Vagina (tissue), 2 donors: Measurements from ENCODE around the gene CACNA1C. TPM values are rescaled to one million over a fixed set of nuclear protein-coding genes. Genes with fewer than 3 reads are reported as not detected.

Experiments used
- DNase-seq, 2 donors: peaks; one replicate each; pipeline ENCODE4 v3.0.0-alpha.2; 2017; ENCODE audit errors: extremely low spot score in 2 of 2
- H3K27ac ChIP-seq: fragments of 200-600 bp; sonication (generic); one replicate; pipeline ENCODE4 v1.5.1; 2019
- H3K27me3 ChIP-seq: fragments of 200-600 bp; sonication (generic); one replicate; pipeline ENCODE4 v1.5.1; 2019
- H3K36me3 ChIP-seq, 2 donors: fragments of 200-600 bp; sonication (generic); one replicate each; pipeline ENCODE4 v1.5.1; 2017 to 2019
- H3K4me1 ChIP-seq: fragments of 200-600 bp; sonication (generic); one replicate; pipeline ENCODE4 v1.5.1; 2019
- H3K4me3 ChIP-seq, 2 donors: fragments of 200-600 bp; sonication (generic); 1 replicate in 1 of 2; 2 replicates in 1 of 2; pipeline ENCODE4 v1.5.1; 2016 to 2019
- H3K9me3 ChIP-seq: fragments of 200-600 bp; sonication (generic); one replicate; pipeline ENCODE4 v1.5.1; 2019
- POLR2A ChIP-seq, 2 donors: fragments of 450-650 bp; IDR thresholded peaks; one replicate each; pipeline ENCODE4 v1.6.1; 2017; ENCODE audit warnings: antibody characterized with exemption in 2 of 2, mild to moderate bottlenecking in 2 of 2, moderate library complexity in 2 of 2
- POLR2AphosphoS5 ChIP-seq, 2 donors: sonication (generic); formaldehyde crosslinking; IDR thresholded peaks; one replicate each; pipeline ENCODE4 v1.9.0; 2017; ENCODE audit warnings: antibody characterized with exemption in 2 of 2, mild to moderate bottlenecking in 2 of 2, low read depth in 1 of 2; ENCODE audit not compliant: insufficient read depth in 1 of 2
- intact Hi-C: fragments of 100-400 bp; cut with DNase I; formaldehyde crosslinking; loops from one replicate; pipeline ENCODE4 v1.15.1; 2023
- total RNA-seq: library from RNA; depleted of rRNA; stranded (reverse); fragments of >200 nt; gene quantifications from one replicate; pipeline ENCODE4 v1.2.3, GENCODE V29; 2016
- TF ChIP-seq, protein P1 (sequence below), 3 experiments: fragments of 450-650 bp in 2 of 3; fragments of 200-600 bp in 1 of 3; sonication (generic) in 1 of 3; IDR thresholded peaks; one replicate each; pipeline ENCODE4 v1.5.1; 2017 to 2019; ENCODE audit warnings: antibody characterized with exemption in 3 of 3, mild to moderate bottlenecking in 2 of 3, moderate library complexity in 2 of 3

The CACNA1C gene
- total RNA-seq, 1 donor from 2014 or later, result 9.8 TPM

DNA sequence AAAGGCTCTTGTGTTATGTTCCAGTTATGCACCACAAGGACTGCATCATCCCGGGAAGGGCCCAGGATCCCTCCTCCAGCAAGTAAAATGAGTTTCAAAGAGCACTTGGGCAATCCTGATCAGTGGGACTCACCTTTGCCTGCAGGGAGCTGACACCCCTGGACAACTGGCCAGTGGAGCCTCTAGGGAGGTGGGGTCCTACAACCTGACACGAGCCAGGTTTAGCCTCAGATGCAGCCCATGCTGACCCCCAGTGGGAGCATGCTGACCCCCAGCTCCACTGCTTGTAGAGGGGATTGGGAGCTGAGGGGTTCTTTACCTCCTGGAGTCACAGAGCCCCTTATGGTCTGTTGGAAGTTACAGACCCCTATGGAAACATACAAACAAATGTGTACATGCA, 365.8 kb downstream of the CACNA1C start:
- Histone ChIP-seq H3K27me3 (no peaks in the 10 kb centered on the region), H3K36me3 (no peaks in the 10 kb centered on the region), H3K4me3 (no peak overlapping the region), H3K9me3 (no peaks in the 10 kb centered on the region), H3K4me1 (no peaks in the 10 kb centered on the region), H3K27ac (no peak overlapping the region)
- DNase-seq, result no peak
- intact Hi-C loops, result no loop called here
- no peak for TF ChIP-seq POLR2A (IDR thresholded peaks at IDR 0.05)
- TF ChIP-seq, protein P1, sequence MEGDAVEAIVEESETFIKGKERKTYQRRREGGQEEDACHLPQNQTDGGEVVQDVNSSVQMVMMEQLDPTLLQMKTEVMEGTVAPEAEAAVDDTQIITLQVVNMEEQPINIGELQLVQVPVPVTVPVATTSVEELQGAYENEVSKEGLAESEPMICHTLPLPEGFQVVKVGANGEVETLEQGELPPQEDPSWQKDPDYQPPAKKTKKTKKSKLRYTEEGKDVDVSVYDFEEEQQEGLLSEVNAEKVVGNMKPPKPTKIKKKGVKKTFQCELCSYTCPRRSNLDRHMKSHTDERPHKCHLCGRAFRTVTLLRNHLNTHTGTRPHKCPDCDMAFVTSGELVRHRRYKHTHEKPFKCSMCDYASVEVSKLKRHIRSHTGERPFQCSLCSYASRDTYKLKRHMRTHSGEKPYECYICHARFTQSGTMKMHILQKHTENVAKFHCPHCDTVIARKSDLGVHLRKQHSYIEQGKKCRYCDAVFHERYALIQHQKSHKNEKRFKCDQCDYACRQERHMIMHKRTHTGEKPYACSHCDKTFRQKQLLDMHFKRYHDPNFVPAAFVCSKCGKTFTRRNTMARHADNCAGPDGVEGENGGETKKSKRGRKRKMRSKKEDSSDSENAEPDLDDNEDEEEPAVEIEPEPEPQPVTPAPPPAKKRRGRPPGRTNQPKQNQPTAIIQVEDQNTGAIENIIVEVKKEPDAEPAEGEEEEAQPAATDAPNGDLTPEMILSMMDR (IDR thresholded peaks at IDR 0.05), result no peak
- TF ChIP-seq POLR2AphosphoS5 (IDR thresholded peaks at IDR 0.05; ENCODE audit: insufficient read depth in 1 of 2, low read depth in 1 of 2), result no peak

DNA sequence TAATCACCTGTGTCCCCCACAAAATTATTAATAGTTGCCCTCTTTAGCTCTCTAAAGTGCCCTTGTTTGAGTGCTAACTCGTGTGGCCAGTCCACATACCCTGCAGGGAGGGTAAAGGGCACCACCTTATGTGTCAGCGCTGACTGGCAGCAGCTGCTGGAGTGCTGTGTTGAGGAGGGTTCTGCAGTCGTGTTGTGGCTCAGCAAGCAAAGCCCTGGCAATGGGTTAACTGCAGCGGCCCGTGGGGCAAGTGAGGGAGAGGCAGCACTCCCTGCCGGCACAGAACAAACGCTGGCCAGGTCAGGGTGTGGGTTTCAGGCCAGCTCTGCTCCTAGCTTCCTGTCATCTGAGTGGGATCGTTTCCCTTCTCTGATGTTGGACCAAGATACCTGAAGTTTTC, 369.8 kb downstream of the CACNA1C start:
- TF ChIP-seq, protein P1 (IDR thresholded peaks at IDR 0.05), result no peak
- TF ChIP-seq POLR2AphosphoS5 (IDR thresholded peaks at IDR 0.05; ENCODE audit: insufficient read depth in 1 of 2, low read depth in 1 of 2) (no peak), POLR2A (IDR thresholded peaks at IDR 0.05) (no peak)
- no peak for DNase-seq
- H3K27me3 ChIP-seq, result no peaks in the 10 kb centered on the region

DNA sequence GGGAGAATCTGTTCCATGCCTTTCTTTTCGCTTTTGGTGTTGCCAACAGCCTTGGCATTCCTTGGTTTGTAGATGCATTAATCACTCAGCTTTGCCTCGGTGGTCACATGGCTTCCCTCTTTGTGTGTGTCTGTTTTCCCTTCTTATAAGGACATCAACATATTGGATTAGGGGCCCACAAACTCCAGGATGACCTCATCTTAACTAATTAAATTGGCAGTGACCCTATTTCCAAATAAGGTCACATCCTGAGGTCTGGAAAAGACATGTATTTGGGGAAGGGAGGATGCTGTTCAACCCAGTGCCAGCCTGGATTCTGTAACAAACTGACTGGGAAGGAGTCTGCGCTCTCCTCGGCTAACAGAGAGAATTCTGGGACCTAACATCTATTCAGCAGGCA, 376.2 kb downstream of the CACNA1C start:
- Histone ChIP-seq H3K27ac (peak overlapping the region; percentile 0), H3K9me3 (no peaks in the 10 kb centered on the region), H3K36me3 (no peaks in the 10 kb centered on the region), H3K4me3 (no peak overlapping the region), H3K4me1 (peaks cover 14% of the 10 kb centered on the region), H3K27me3 (no peaks in the 10 kb centered on the region)
- peak in 1 of 2 donors; percentile 32 for TF ChIP-seq POLR2AphosphoS5 (IDR thresholded peaks at IDR 0.05; ENCODE audit: insufficient read depth in 1 of 2, low read depth in 1 of 2)
- TF ChIP-seq, protein P1 (IDR thresholded peaks at IDR 0.05), result no peak
- no peak for TF ChIP-seq POLR2A (IDR thresholded peaks at IDR 0.05)
- no peak for DNase-seq
- intact Hi-C loops, result no loop called here

More for the DNA sequence above, 369.8 kb downstream of the CACNA1C start:
- intact Hi-C loops, result no loop called here
- H3K4me3 ChIP-seq, result no peak overlapping the region
- no peaks in the 10 kb centered on the region for H3K9me3 ChIP-seq
- H3K27ac ChIP-seq, result no peak overlapping the region
- no peaks in the 10 kb centered on the region for H3K36me3 ChIP-seq
- no peaks in the 10 kb centered on the region for H3K4me1 ChIP-seq

DNA sequence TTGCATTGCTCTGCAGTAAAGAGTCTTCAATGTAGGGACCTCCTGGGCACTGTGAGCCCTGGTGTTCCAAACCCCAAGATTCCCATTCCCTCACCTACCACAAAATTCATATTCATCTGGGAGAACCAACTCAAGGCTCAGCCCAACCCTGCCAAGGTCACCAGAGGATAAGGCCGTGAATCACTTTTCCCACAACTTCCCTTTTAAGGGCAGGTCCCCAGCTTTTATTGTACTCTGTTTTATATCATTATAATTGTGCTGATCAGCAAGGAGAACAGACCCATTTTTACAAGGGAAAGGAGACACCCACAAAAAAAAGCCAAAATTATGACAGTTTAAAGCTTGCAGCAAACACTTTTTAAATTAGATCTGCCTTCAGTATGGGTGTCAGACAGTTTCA, 379.0 kb downstream of the CACNA1C start:
- Histone ChIP-seq H3K27ac (peak overlapping the region; percentile 42), H3K4me1 (peaks cover 14% of the 10 kb centered on the region), H3K4me3 (no peak overlapping the region), H3K36me3 (no peaks in the 10 kb centered on the region), H3K27me3 (no peaks in the 10 kb centered on the region), H3K9me3 (no peaks in the 10 kb centered on the region)
- intact Hi-C loops, result no loop called here
- no peak for DNase-seq
- no peak for TF ChIP-seq POLR2AphosphoS5 (IDR thresholded peaks at IDR 0.05; ENCODE audit: insufficient read depth in 1 of 2, low read depth in 1 of 2)
- no peak for TF ChIP-seq POLR2A (IDR thresholded peaks at IDR 0.05)
- TF ChIP-seq, protein P1 (IDR thresholded peaks at IDR 0.05), result no peak

DNA sequence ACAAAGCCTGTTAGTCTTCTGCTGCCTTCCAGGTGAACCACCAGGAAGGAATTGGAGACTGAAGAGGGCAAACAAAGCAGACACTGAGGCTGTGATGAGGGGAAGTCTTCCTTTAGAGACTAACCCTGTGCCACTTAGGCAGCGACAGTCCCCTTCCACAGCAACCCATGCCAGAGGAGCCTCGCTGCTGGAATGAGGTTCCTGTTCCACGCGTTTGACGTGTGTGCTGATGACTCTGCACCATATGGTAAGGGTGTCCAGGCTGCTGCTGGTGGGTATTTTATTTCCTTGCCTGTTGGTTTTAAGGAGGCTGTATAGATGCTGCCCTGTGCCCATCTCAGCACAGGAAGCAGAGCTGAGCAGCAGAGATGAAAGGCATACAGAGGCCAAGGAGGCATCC, 380.1 kb downstream of the CACNA1C start:
- no peak for DNase-seq
- Histone ChIP-seq H3K9me3 (no peaks in the 10 kb centered on the region), H3K4me3 (no peak overlapping the region), H3K36me3 (no peaks in the 10 kb centered on the region), H3K27me3 (no peaks in the 10 kb centered on the region), H3K27ac (peak overlapping the region; percentile 30), H3K4me1 (peaks cover 14% of the 10 kb centered on the region)
- intact Hi-C loops, result no loop called here
- TF ChIP-seq, protein P1 (IDR thresholded peaks at IDR 0.05), result no peak
- TF ChIP-seq POLR2AphosphoS5 (IDR thresholded peaks at IDR 0.05; ENCODE audit: insufficient read depth in 1 of 2, low read depth in 1 of 2) (no peak), POLR2A (IDR thresholded peaks at IDR 0.05) (no peak)
